Measurements from ENCODE around the gene MXD3. TPM values are rescaled to one million over a fixed set of nuclear protein-coding genes. Genes with fewer than 3 reads are reported as not detected.
"Not testable (repeated sequence)": the region's sequence is repeated elsewhere in the genome, so short reads cannot be mapped to it uniquely, and the experiment has no call there.

MXD3 gene
- total RNA-seq, 2 experiments from 2014 or later: 81.3 to 130 TPM

DNA sequence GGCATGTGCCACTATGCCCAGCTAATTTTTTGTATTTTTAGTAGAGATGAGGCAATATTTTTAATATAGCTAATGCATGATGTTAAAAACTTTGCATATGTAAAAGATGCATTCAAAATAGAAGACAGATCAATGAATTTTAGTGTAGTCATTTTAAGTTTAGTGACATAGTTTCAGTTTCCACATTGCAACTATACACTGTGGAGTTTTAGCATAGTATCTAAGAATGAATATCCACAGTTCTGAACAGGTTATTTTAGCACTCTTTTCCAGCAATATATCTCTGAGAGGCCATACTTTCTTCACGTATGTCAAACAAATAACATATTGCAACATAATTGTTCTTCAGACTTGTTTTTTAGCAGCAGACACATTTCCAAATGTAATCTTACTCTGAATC lies 47.5 kb downstream of the MXD3 start:
- Histone ChIP-seq H2AFZ (ENCODE audit: low read length) (no peak overlapping the region), H3K36me3 (ENCODE audit: insufficient read depth, low read length) (peaks cover 93% of the 10 kb centered on the region), H3K9me2 (ENCODE audit: insufficient read depth, low read length) (no peaks in the 10 kb centered on the region), H3K27ac (ENCODE audit: low read depth, low read length, poor library complexity, severe bottlenecking) (no peak overlapping the region), H4K20me1 (ENCODE audit: insufficient read depth, low read length) (no peaks in the 10 kb centered on the region), H3K4me3 (ENCODE audit: low read depth, low read length, poor library complexity, severe bottlenecking) (no peak overlapping the region), H3K9me3 (ENCODE audit: low read length) (no peaks in the 10 kb centered on the region), H3K4me1 (ENCODE audit: insufficient read depth, low read length, poor library complexity, severe bottlenecking) (no peaks in the 10 kb centered on the region), H3K4me2 (ENCODE audit: low read length) (no peak overlapping the region), H3K79me2 (ENCODE audit: insufficient read depth, low read depth, low read length) (no peaks in the 10 kb centered on the region)
- intact Hi-C loops (cut with micrococcal nuclease; ENCODE audit: unreplicated experiment): no loop called here
- POLR2A ChIA-PET: interaction anchor here (0.6 to 3.7 kb wide), 5 partner anchors 9 to 368 kb away, joined by 3 to 13 read pairs (median 3); no protein-coding TSS in a partner anchor
- DNase-seq (ENCODE audit: low spot score): no peak
- TSS peak; percentile 5 for BruUV-seq (replicated peaks)
- TF ChIP-seq CTCF (conservative IDR thresholded peaks at IDR 0.05; ENCODE audit: low read length) (no peak), EZH2phosphoT487 (IDR thresholded peaks at IDR 0.05; ENCODE audit: borderline replicate concordance, low read depth, low read length) (no peak)
- CTCF ChIA-PET (ENCODE audit: unreplicated experiment): no interaction called here

GRCh38 chr5:177261510-177261909 lies 50.2 kb downstream of the MXD3 start:
- POLR2A ChIA-PET: no interaction called here
- Histone ChIP-seq H3K9me3 (ENCODE audit: low read length) (no peaks in the 10 kb centered on the region), H3K79me2 (ENCODE audit: insufficient read depth, low read depth, low read length) (no peaks in the 10 kb centered on the region), H4K20me1 (ENCODE audit: insufficient read depth, low read length) (no peaks in the 10 kb centered on the region), H3K9me2 (ENCODE audit: insufficient read depth, low read length) (no peaks in the 10 kb centered on the region), H3K36me3 (ENCODE audit: insufficient read depth, low read length) (peaks cover 93% of the 10 kb centered on the region), H2AFZ (ENCODE audit: low read length) (no peak overlapping the region), H3K4me2 (ENCODE audit: low read length) (no peak overlapping the region), H3K4me1 (ENCODE audit: insufficient read depth, low read length, poor library complexity, severe bottlenecking) (no peaks in the 10 kb centered on the region), H3K27ac (ENCODE audit: low read depth, low read length, poor library complexity, severe bottlenecking) (no peak overlapping the region), H3K4me3 (ENCODE audit: low read depth, low read length, poor library complexity, severe bottlenecking) (no peak overlapping the region)
- no TSS peak for BruUV-seq (replicated peaks)
- intact Hi-C loops (cut with micrococcal nuclease; ENCODE audit: unreplicated experiment): no loop called here
- TF ChIP-seq CTCF (conservative IDR thresholded peaks at IDR 0.05; ENCODE audit: low read length): no peak
- no peak for TF ChIP-seq EZH2phosphoT487 (IDR thresholded peaks at IDR 0.05; ENCODE audit: borderline replicate concordance, low read depth, low read length)
- DNase-seq (ENCODE audit: low spot score): no peak
- CTCF ChIA-PET (ENCODE audit: unreplicated experiment): no interaction called here

DNA sequence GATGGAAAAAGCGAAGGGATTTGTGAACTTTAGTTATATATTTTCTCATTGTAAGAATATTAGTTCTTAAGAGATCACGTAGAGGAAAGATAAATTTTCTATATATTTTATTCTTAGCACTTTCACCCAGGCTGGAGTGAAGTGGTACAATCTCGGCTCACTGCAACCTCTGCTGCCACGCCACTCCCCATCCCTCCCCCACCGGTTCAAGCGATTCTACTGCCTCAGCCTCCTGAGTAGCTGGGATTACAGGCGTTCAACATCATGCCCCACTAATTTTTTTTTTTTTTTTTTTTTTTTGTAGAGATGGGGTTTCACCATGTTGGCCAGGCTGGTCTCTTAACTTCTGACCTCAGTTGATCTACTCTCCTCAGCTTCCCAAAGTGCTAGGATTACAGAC lies 50.7 kb downstream of the MXD3 start:
- TF ChIP-seq CTCF (conservative IDR thresholded peaks at IDR 0.05; ENCODE audit: low read length): no peak
- TF ChIP-seq EZH2phosphoT487 (IDR thresholded peaks at IDR 0.05; ENCODE audit: borderline replicate concordance, low read depth, low read length): no peak
- no peaks in the 10 kb centered on the region for H4K20me1 ChIP-seq (ENCODE audit: insufficient read depth, low read length)
- ChIA-PET POLR2A (no interaction called here), CTCF (ENCODE audit: unreplicated experiment) (no interaction called here)
- no peaks in the 10 kb centered on the region for H3K9me2 ChIP-seq (ENCODE audit: insufficient read depth, low read length)
- no peak for DNase-seq (ENCODE audit: low spot score)
- no peak overlapping the region for H3K4me2 ChIP-seq (ENCODE audit: low read length)
- H3K4me3 ChIP-seq (ENCODE audit: low read depth, low read length, poor library complexity, severe bottlenecking): no peak overlapping the region
- no peaks in the 10 kb centered on the region for H3K9me3 ChIP-seq (ENCODE audit: low read length)
- BruUV-seq (replicated peaks): no TSS peak
- peaks cover 93% of the 10 kb centered on the region for H3K36me3 ChIP-seq (ENCODE audit: insufficient read depth, low read length)
- no peak overlapping the region for H3K27ac ChIP-seq (ENCODE audit: low read depth, low read length, poor library complexity, severe bottlenecking)
- H3K79me2 ChIP-seq (ENCODE audit: insufficient read depth, low read depth, low read length): no peaks in the 10 kb centered on the region
- no peak overlapping the region for H2AFZ ChIP-seq (ENCODE audit: low read length)
- intact Hi-C loops (cut with micrococcal nuclease; ENCODE audit: unreplicated experiment): no loop called here
- H3K4me1 ChIP-seq (ENCODE audit: insufficient read depth, low read length, poor library complexity, severe bottlenecking): no peaks in the 10 kb centered on the region

DNA sequence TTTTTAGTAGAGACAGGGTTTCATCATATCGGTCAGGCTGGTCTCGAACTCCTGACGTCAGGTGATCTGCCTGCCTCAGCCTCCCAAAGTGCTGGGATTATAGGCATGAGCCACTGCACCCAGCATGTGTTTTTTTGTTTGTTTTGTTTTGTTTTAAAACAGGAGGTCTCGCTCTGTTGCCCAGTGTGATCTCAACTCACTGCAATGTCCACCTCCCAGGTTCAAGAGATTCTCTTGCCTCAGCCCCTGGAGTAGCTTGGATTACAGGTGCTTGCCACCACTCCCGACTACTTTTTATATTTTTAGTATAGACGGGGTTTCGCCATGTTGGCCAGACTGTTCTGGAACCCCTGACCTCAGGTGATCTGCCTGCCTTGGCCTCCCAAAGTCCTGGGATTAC lies 53.0 kb downstream of the MXD3 start:
- H3K4me2 ChIP-seq (ENCODE audit: low read length); H4K20me1 ChIP-seq (ENCODE audit: insufficient read depth, low read length); H3K79me2 ChIP-seq (ENCODE audit: insufficient read depth, low read depth, low read length); H3K4me1 ChIP-seq (ENCODE audit: insufficient read depth, low read length, poor library complexity, severe bottlenecking); BruUV-seq (replicated peaks); H3K9me2 ChIP-seq (ENCODE audit: insufficient read depth, low read length); H3K9me3 ChIP-seq (ENCODE audit: low read length); H3K27ac ChIP-seq (ENCODE audit: low read depth, low read length, poor library complexity, severe bottlenecking); H2AFZ ChIP-seq (ENCODE audit: low read length); POLR2A ChIA-PET; CTCF ChIA-PET (ENCODE audit: unreplicated experiment); DNase-seq (ENCODE audit: low spot score); H3K4me3 ChIP-seq (ENCODE audit: low read depth, low read length, poor library complexity, severe bottlenecking); intact Hi-C loops (cut with micrococcal nuclease; ENCODE audit: unreplicated experiment): not testable (repeated sequence)
- peaks cover 96% of the 10 kb centered on the region for H3K36me3 ChIP-seq (ENCODE audit: insufficient read depth, low read length)
